H1 (cell line): ENCODE results near the gene ZC3HAV1. TPM values are rescaled to one million over a fixed set of nuclear protein-coding genes. Genes with fewer than 3 reads are reported as not detected.

Experiments
- CTBP2 ChIP-seq: IDR thresholded peaks from 2 replicates; pipeline ENCODE4 v1.7.0; 2011; ENCODE audit warnings: borderline replicate concordance, mild to moderate bottlenecking, moderate library complexity, mixed read lengths, low read length; ENCODE audit not compliant: insufficient read depth, insufficient read length
- HDAC2 ChIP-seq, 2 experiments: fragments of 300-600 bp in 1 of 2; sonication (generic) in 1 of 2; IDR thresholded peaks; 2 replicates each; pipeline ENCODE4 v1.6.1; 2011 to 2012; ENCODE audit warnings: low read depth in 2 of 2, low read length in 2 of 2, mild to moderate bottlenecking in 2 of 2, moderate library complexity in 2 of 2, borderline replicate concordance in 1 of 2, inconsistent platforms in 1 of 2
- SAP30 ChIP-seq: fragments of 300-600 bp; sonication (generic); IDR thresholded peaks from 2 replicates; pipeline ENCODE4 v1.7.1; 2012; ENCODE audit warnings: low read length, moderate library complexity, mild to moderate bottlenecking, inconsistent platforms; ENCODE audit not compliant: insufficient read depth, insufficient replicate concordance
- polyA plus RNA-seq, 7 experiments: library from polyadenylated mRNA; depleted of rRNA in 3 of 7; stranded (reverse) in 5 of 7; unstranded in 2 of 7; fragments of >200 nt in 5 of 7; fragments of 200-250 nt in 2 of 7; gene quantifications; 1 replicate in 5 of 7; 2 replicates in 1 of 7; 4 replicates in 1 of 7; pipeline versions ENCODE4 v1.2.1 to v1.2.3, GENCODE V29; 2011 to 2013; ENCODE audit warnings: missing spikeins in 2 of 7, mixed read lengths in 2 of 7
- total RNA-seq: library from RNA; stranded (reverse); fragmentation: NEBNext Ultra II Directional; extraction: Animal tissue kit (Norgen Biotek cat#: 25700); gene quantifications from 2 replicates; pipeline ENCODE4 v1.2.1, GENCODE V29; 2021
- TF ChIP-seq, protein P1 (sequence below): IDR thresholded peaks from 2 replicates; pipeline ENCODE4 v1.6.1; 2012; ENCODE audit warnings: inconsistent platforms

ZC3HAV1 gene
- total and polyA plus RNA-seq, 2 of the 8 experiments (the other 6 are each of a cell fraction or from before 2014, with no cell fraction given), result 22.5 to 43.4 TPM

DNA sequence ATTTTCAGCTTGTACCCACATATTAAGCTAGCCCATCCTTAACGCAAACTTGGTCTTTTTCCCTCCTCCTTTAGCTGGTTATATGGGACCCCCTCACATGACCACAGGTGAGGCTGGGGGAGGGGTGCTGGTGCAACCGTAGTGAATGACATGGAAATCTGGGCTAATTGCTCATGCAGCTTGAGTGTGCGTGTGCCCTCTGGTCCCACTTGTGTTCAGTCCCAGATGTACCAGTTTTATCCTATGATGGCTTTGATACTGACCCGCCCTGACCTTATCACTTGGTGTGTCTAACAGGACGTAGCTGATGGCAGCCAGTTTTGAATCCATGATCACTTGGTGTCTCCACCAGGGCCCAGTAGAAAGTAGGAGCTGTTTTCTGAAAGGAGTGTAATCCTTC is 5.1 kb upstream of the ZC3HAV1 start (continued):
- TF ChIP-seq, protein P1, sequence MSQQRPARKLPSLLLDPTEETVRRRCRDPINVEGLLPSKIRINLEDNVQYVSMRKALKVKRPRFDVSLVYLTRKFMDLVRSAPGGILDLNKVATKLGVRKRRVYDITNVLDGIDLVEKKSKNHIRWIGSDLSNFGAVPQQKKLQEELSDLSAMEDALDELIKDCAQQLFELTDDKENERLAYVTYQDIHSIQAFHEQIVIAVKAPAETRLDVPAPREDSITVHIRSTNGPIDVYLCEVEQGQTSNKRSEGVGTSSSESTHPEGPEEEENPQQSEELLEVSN, result no peak
- TF ChIP-seq HDAC2 (IDR thresholded peaks at IDR 0.05; ENCODE audit: borderline replicate concordance in 1 of 2, low read depth in 2 of 2, low read length in 2 of 2) (no peak), CTBP2 (no peak), SAP30 (no peak)
